ENCODE measurements around the gene PLBD1.

The PLBD1 gene

GRCh38 chr12:14571779-14572178, 4.1 kb upstream of the PLBD1 start:
- in situ Hi-C loops (cut with MboI; ENCODE audit: low pct_unique_long_range_greater_than_20kb, low sequenced_read_pairs, unreplicated experiment), result no loop called here

GRCh38 chr12:14570231-14570630, 2.5 kb upstream of the PLBD1 start:
- DNase-seq (ENCODE audit: low spot score), result no peak
- no peak for TF ChIP-seq CTCF (IDR thresholded peaks at IDR 0.05; ENCODE audit: extremely low read depth, insufficient read depth, missing control alignments)
- in situ Hi-C loops (cut with MboI; ENCODE audit: low pct_unique_long_range_greater_than_20kb, low sequenced_read_pairs, unreplicated experiment), result no loop called here

More at GRCh38 chr12:14571779-14572178, 4.1 kb upstream of the PLBD1 start:
- DNase-seq (ENCODE audit: low spot score), result no peak
- no peak for TF ChIP-seq CTCF (IDR thresholded peaks at IDR 0.05; ENCODE audit: extremely low read depth, insufficient read depth, missing control alignments)

GRCh38 chr12:14564336-14564959, 3.2 kb downstream of the PLBD1 start:
- no peak for DNase-seq (ENCODE audit: low spot score)
- in situ Hi-C loops (cut with MboI; ENCODE audit: low pct_unique_long_range_greater_than_20kb, low sequenced_read_pairs, unreplicated experiment), result no loop called here
- no peak for TF ChIP-seq CTCF (IDR thresholded peaks at IDR 0.05; ENCODE audit: extremely low read depth, insufficient read depth, missing control alignments)

GRCh38 chr12:14563046-14563445, 4.6 kb downstream of the PLBD1 start:
- TF ChIP-seq CTCF (IDR thresholded peaks at IDR 0.05; ENCODE audit: extremely low read depth, insufficient read depth, missing control alignments), result no peak
- DNase-seq (ENCODE audit: low spot score), result no peak
- in situ Hi-C loops (cut with MboI; ENCODE audit: low pct_unique_long_range_greater_than_20kb, low sequenced_read_pairs, unreplicated experiment), result no loop called here

GRCh38 chr12:14562279-14562678, 5.4 kb downstream of the PLBD1 start:
- TF ChIP-seq CTCF (IDR thresholded peaks at IDR 0.05; ENCODE audit: extremely low read depth, insufficient read depth, missing control alignments), result no peak
- in situ Hi-C loops (cut with MboI; ENCODE audit: low pct_unique_long_range_greater_than_20kb, low sequenced_read_pairs, unreplicated experiment), result no loop called here

DNA sequence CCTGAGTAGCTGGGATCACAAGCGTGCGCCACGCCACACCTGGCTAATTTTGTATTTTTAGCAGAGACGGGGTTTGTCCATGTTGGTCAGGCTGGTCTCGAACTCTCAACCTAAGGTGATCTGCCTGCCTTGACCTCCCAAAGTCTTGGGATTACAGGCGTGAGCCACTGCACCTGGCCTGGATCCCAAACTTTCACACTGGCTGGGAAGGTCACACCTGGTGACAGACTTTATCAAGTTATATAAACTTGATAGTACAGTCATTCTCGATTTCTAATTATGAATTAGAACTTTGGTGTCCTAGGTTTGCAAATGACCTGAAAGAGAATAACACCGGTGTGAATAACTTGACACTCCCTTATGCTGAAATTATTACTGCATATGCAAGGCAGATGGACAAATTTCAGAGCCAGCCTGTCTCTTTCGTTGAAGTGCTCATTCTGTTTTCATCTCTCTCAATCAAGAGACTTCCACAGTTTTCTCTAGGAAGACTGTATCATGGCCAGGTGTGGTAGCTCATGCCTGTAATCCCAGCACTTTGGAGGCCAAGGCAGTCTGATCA, 5.9 kb downstream of the PLBD1 start:
- DNase-seq (ENCODE audit: low spot score), result no peak
- in situ Hi-C loops (cut with MboI; ENCODE audit: low pct_unique_long_range_greater_than_20kb, low sequenced_read_pairs, unreplicated experiment), result no loop called here
- no peak for TF ChIP-seq CTCF (IDR thresholded peaks at IDR 0.05; ENCODE audit: extremely low read depth, insufficient read depth, missing control alignments)

More at GRCh38 chr12:14562279-14562678, 5.4 kb downstream of the PLBD1 start:
- DNase-seq (ENCODE audit: low spot score), result no peak

Data from GM13977 (cell line).